Measurements from ENCODE around the gene P4HA2.

DNA sequence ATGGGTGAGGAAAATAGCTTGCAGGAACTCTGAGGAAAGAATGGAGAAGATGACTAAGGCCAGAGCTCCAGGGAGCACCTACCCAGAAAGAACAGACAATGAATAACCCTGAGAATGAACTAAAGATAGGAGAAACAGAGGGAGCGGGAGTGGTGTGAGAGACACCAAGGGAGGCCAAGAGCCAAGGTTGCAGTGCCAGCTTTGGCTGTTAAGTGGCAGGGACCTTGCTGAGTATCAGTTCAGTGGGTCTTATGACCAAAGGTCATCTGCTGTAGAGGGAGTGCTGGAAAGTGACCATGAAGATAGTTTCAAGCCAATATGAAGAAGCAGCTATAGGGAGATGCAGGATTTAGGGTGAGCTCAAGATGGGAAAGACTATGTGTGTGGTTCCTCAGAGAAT, 16.7 kb downstream of the P4HA2 start:
- TF ChIP-seq EP300 (IDR thresholded peaks at IDR 0.05) (no peak), POLR2AphosphoS5 (IDR thresholded peaks at IDR 0.05) (no peak)
